UCSD-AML1 (cell line): Measurements from ENCODE around the gene SMIM43.

Experiments
- DNase-seq: peaks from one replicate; lab custom pipeline; 2025; ENCODE audit not compliant: unreplicated experiment; lab: John Stamatoyannopoulos, UW

The SMIM43 gene

GRCh38 chr4:121764702-121765367, at the start of gene SMIM43:
Gene SMIM43, minus strand, starts transcription at chr4:121765164. Its CDS starts 59 bp downstream, at chr4:121765105.
- DNase-seq = no peak

- DNase-seq = no peak
These were observed 49.8 kb upstream of the SMIM43 start for GRCh38 chr4:121814756-121815155.

GRCh38 chr4:121811122-121811521, 46.2 kb upstream of the SMIM43 start:
- no peak for DNase-seq

- DNase-seq = no peak
These were observed 41.4 kb upstream of the SMIM43 start for GRCh38 chr4:121806411-121806810.

GRCh38 chr4:121801715-121802075, 36.7 kb upstream of the SMIM43 start:
- DNase-seq = no peak

GRCh38 chr4:121800961-121801714, 36.2 kb upstream of the SMIM43 start, which contains the start of gene EXOSC9:
Gene EXOSC9, plus strand, starts transcription at chr4:121801323. Its CDS starts 102 bp downstream, at chr4:121801425.
- peak; percentile 93 for DNase-seq

- no peak for DNase-seq
These were observed 35.6 kb upstream of the SMIM43 start for GRCh38 chr4:121800638-121800960.

GRCh38 chr4:121799867-121800501, 35.0 kb upstream of the SMIM43 start:
- DNase-seq = no peak

GRCh38 chr4:121799208-121799823, 34.4 kb upstream of the SMIM43 start:
- DNase-seq = no peak

GRCh38 chr4:121796283-121796682, 31.3 kb upstream of the SMIM43 start:
- DNase-seq = no peak

GRCh38 chr4:121794505-121795188, 29.7 kb upstream of the SMIM43 start:
- no peak for DNase-seq

GRCh38 chr4:121792966-121793365, 28.0 kb upstream of the SMIM43 start:
- no peak for DNase-seq

GRCh38 chr4:121791481-121791880, 26.5 kb upstream of the SMIM43 start:
- DNase-seq = no peak

GRCh38 chr4:121790976-121791375, 26.0 kb upstream of the SMIM43 start:
- no peak for DNase-seq

- no peak for DNase-seq
These were observed 25.2 kb upstream of the SMIM43 start for GRCh38 chr4:121789960-121790829.

- no peak for DNase-seq
These were observed 24.5 kb upstream of the SMIM43 start for GRCh38 chr4:121789455-121789854.

GRCh38 chr4:121788896-121789295, 23.9 kb upstream of the SMIM43 start:
- no peak for DNase-seq

- DNase-seq = no peak
These were observed 21.3 kb upstream of the SMIM43 start for GRCh38 chr4:121786221-121786620.

GRCh38 chr4:121785479-121785878, 20.5 kb upstream of the SMIM43 start:
- DNase-seq = no peak

GRCh38 chr4:121784975-121785374, 20.0 kb upstream of the SMIM43 start:
- no peak for DNase-seq
